Ramos (cell line): ENCODE measurements around the gene ANKRD28.
"Not testable (repeated sequence)": the region's sequence is repeated elsewhere in the genome, so short reads cannot be mapped to it uniquely, and the experiment has no call there.

ENCODE experiments used
- in situ Hi-C: fragments of 300-500 bp; cut with MboI; formaldehyde crosslinking; loops from one replicate; pipeline ENCODE4 v1.14.3; 2022; ENCODE audit warnings: low sequenced_read_pairs; ENCODE audit not compliant: unreplicated experiment

The ANKRD28 gene

DNA sequence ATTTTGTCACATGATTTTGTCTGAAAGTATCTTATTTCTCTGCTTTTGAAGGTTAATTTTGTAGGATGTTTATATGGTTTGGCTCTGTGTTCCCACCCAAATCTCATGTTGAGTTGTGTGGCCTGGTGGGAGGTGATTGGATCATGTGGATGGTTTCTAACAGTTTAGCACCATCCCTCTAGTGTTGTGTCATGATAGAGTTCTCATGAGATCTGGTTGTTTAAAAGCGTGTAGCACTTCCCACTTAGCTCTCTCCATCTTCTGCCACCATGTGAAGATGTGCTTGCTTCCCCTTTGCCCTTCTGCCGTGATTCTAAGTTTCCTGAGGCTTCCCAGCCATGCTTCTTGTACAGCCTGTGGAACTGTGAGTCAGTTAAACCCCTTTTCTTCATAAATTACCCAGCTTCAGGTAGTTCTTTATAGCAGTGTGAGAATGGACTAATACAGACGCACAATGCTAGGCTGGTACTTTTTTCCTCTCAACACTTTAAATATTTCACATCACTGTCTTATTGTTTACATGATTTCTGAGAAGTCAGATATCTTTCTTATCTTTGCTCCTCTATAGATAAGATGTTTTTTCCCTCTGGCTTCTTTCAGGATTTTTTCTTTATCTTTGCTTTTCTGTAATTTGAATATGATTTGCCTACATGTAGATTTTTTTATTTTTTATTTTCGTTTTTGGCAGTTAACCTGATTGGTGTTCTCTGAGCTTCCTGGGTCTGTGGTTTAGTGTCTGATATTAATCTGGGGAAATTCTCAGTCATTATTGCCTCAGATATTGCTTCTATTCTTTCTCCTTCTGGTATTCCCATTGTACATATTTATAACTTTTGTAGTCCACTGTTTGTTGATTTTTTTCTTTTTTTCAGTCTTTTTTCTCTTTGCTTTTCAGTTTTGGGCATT lies 174.0 kb downstream of the ANKRD28 start:
- in situ Hi-C loops, result no loop called here

GRCh38 chr3:15619659-15620464 lies 177.9 kb downstream of the ANKRD28 start:
- in situ Hi-C loops, result not testable (repeated sequence)
